ENCODE measurements around the gene NTMT1. TPM values are rescaled to one million over a fixed set of nuclear protein-coding genes. Genes with fewer than 3 reads are reported as not detected.

NTMT1 gene
- total RNA-seq, 1 experiment from 2014 or later = 46.5 TPM

GRCh38 chr9:129596541-129597331 lies 29.2 kb upstream of the NTMT1 start:
- no peak for DNase-seq (ENCODE audit: extremely low read depth, low read depth)

GRCh38 chr9:129597355-129598088 lies 28.4 kb upstream of the NTMT1 start:
- DNase-seq (ENCODE audit: extremely low read depth, low read depth) = no peak

- no peak for DNase-seq (ENCODE audit: extremely low read depth, low read depth)
Measured at GRCh38 chr9:129598089-129598596, 27.8 kb upstream of the NTMT1 start.

GRCh38 chr9:129601082-129601674 lies 24.8 kb upstream of the NTMT1 start:
- DNase-seq (ENCODE audit: extremely low read depth, low read depth) = no peak

GRCh38 chr9:129602598-129603415 lies 23.2 kb upstream of the NTMT1 start:
- no peak for DNase-seq (ENCODE audit: extremely low read depth, low read depth)

GRCh38 chr9:129604056-129604765 lies 21.8 kb upstream of the NTMT1 start:
- DNase-seq (ENCODE audit: extremely low read depth, low read depth) = no peak

- no peak for DNase-seq (ENCODE audit: extremely low read depth, low read depth)
Measured at GRCh38 chr9:129604766-129605163, 21.2 kb upstream of the NTMT1 start.

- no peak for DNase-seq (ENCODE audit: extremely low read depth, low read depth)
Measured at GRCh38 chr9:129606161-129607026, 19.6 kb upstream of the NTMT1 start.

- no peak for DNase-seq (ENCODE audit: extremely low read depth, low read depth)
Measured at GRCh38 chr9:129607027-129607387, 19.0 kb upstream of the NTMT1 start.

- no peak for DNase-seq (ENCODE audit: extremely low read depth, low read depth)
Measured at GRCh38 chr9:129608561-129609481, 17.1 kb upstream of the NTMT1 start.

GRCh38 chr9:129609486-129610212 lies 16.3 kb upstream of the NTMT1 start:
- DNase-seq (ENCODE audit: extremely low read depth, low read depth) = no peak

- DNase-seq (ENCODE audit: extremely low read depth, low read depth) = no peak
Measured at GRCh38 chr9:129610213-129610472, 15.8 kb upstream of the NTMT1 start.

GRCh38 chr9:129610473-129611306 lies 15.3 kb upstream of the NTMT1 start:
- DNase-seq (ENCODE audit: extremely low read depth, low read depth) = no peak

- no peak for DNase-seq (ENCODE audit: extremely low read depth, low read depth)
Measured at GRCh38 chr9:129611307-129611800, 14.6 kb upstream of the NTMT1 start.

- no peak for DNase-seq (ENCODE audit: extremely low read depth, low read depth)
Measured at GRCh38 chr9:129612123-129612522, 13.8 kb upstream of the NTMT1 start.

GRCh38 chr9:129612815-129613519 lies 13.0 kb upstream of the NTMT1 start:
- no peak for DNase-seq (ENCODE audit: extremely low read depth, low read depth)

Data from NCI-H460 (cell line).